Measurements from ENCODE around the gene ALG2. TPM values are rescaled to one million over a fixed set of nuclear protein-coding genes. Genes with fewer than 3 reads are reported as not detected.

The ALG2 gene
- total and polyA plus RNA-seq, 11 donors: 8.7 to 21.6 (median 14.8) TPM

- Histone ChIP-seq H3K27ac (no peak overlapping the region), H3K36me3 (no peaks in the 10 kb centered on the region), H3K27me3 (no peaks in the 10 kb centered on the region), H3K9me3 (no peaks in the 10 kb centered on the region), H3K4me3 (no peak overlapping the region), H3K4me1 (peaks cover 0 to 26% (median 3%) of the 10 kb centered on the region in 12 donors)
- DNase-seq (no peak), ATAC-seq (no peak)
- no peak for TF ChIP-seq POLR2A (IDR thresholded peaks at IDR 0.05)
- TF ChIP-seq, protein P1, sequence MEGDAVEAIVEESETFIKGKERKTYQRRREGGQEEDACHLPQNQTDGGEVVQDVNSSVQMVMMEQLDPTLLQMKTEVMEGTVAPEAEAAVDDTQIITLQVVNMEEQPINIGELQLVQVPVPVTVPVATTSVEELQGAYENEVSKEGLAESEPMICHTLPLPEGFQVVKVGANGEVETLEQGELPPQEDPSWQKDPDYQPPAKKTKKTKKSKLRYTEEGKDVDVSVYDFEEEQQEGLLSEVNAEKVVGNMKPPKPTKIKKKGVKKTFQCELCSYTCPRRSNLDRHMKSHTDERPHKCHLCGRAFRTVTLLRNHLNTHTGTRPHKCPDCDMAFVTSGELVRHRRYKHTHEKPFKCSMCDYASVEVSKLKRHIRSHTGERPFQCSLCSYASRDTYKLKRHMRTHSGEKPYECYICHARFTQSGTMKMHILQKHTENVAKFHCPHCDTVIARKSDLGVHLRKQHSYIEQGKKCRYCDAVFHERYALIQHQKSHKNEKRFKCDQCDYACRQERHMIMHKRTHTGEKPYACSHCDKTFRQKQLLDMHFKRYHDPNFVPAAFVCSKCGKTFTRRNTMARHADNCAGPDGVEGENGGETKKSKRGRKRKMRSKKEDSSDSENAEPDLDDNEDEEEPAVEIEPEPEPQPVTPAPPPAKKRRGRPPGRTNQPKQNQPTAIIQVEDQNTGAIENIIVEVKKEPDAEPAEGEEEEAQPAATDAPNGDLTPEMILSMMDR (IDR thresholded peaks at IDR 0.05): no peak
- 80 to 87% (median 83%) methylated on average over 15 of the region's 15 CpGs for WGBS, 4 donors
- intact Hi-C loops (cut with DNase I): loop anchor here in 1 of 10 donors (10.0 kb wide), 1 partner anchor 761 kb away; no protein-coding TSS in a partner anchor
These were observed 32.2 kb upstream of the ALG2 start for GRCh38 chr9:99253772-99254431.

DNA sequence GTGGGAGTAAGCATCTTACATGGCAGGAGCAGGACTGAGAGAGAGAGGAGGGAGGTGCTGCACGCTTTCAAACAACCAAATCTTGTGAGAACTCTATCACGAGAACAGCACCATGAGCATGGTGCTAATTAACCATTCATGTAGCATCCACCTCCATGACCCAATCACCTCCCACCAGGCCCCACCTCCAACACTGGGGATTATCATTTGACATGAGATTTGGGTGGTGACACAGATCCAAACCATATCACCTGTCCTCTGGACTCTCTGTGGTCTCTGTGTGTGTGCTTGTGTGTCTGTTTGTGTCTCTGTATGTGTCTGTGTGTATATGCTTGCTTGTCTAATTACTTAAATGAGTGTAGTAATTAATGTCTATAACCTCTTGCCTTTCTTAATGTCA lies 31.4 kb upstream of the ALG2 start:
- 81 to 94% (median 87%) methylated on average over 2 of the region's 2 CpGs for WGBS, 4 donors
- Histone ChIP-seq H3K4me1 (peaks cover 0 to 19% (median 0%) of the 10 kb centered on the region in 12 donors), H3K27me3 (no peaks in the 10 kb centered on the region), H3K4me3 (no peak overlapping the region), H3K9me3 (no peaks in the 10 kb centered on the region), H3K36me3 (no peaks in the 10 kb centered on the region), H3K27ac (no peak overlapping the region)
- no peak for ATAC-seq
- intact Hi-C loops (cut with DNase I): loop anchor here in 1 of 10 donors (10.0 kb wide), 1 partner anchor 762 kb away; no protein-coding TSS in a partner anchor
- TF ChIP-seq POLR2A (IDR thresholded peaks at IDR 0.05): no peak
- TF ChIP-seq, protein P1 (IDR thresholded peaks at IDR 0.05): no peak
- DNase-seq: no peak

- H3K9me3 ChIP-seq: no peaks in the 10 kb centered on the region
- intact Hi-C loops (cut with DNase I): loop anchor here in 1 of 10 donors (10.0 kb wide), 1 partner anchor 764 kb away; no protein-coding TSS in a partner anchor
- ATAC-seq (no peak), DNase-seq (no peak)
- H3K36me3 ChIP-seq: no peaks in the 10 kb centered on the region
- no peaks in the 10 kb centered on the region for H3K27me3 ChIP-seq
- TF ChIP-seq, protein P1 (IDR thresholded peaks at IDR 0.05): no peak
- TF ChIP-seq POLR2A (IDR thresholded peaks at IDR 0.05): no peak
- WGBS, 4 donors: 89 to 93% (median 92%) methylated on average over 4 of the region's 4 CpGs
- H3K27ac ChIP-seq: no peak overlapping the region
- peaks cover 0 to 11% (median 0%) of the 10 kb centered on the region in 12 donors for H3K4me1 ChIP-seq
- no peak overlapping the region for H3K4me3 ChIP-seq
These were observed 29.4 kb upstream of the ALG2 start for GRCh38 chr9:99251157-99251556.

DNA sequence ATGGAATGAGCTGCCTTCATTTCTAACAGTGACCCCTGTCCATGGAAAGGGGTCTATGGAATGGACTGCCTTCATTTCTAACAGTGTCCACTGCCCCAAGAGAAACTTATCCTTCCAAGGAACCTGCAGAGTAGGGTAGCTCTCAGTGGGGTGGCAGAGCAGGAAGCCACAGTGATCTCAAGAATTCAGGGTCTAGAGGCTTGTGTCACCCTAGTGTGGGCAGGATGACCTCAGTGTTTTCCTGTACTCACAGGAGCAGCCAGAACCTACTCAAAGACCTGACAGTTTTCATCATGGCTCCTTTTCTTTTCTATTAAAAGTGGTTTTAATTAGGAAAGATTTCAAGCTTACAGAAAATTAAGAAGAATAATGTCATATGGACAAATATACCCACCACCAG lies 27.9 kb upstream of the ALG2 start:
- no peak for DNase-seq
- TF ChIP-seq, protein P1 (IDR thresholded peaks at IDR 0.05): no peak
- no peak for TF ChIP-seq POLR2A (IDR thresholded peaks at IDR 0.05)
- no peak overlapping the region for H3K4me3 ChIP-seq
- ATAC-seq: no peak
- intact Hi-C loops (cut with DNase I): loop anchor here in 1 of 10 donors (10.0 kb wide), 2 partner anchors 55 to 765 kb away; no protein-coding TSS in a partner anchor
- H3K9me3 ChIP-seq: no peaks in the 10 kb centered on the region
- H3K27me3 ChIP-seq: no peaks in the 10 kb centered on the region
- no peak overlapping the region for H3K27ac ChIP-seq
- no peaks in the 10 kb centered on the region for H3K4me1 ChIP-seq
- H3K36me3 ChIP-seq: no peaks in the 10 kb centered on the region

Measured in heart left ventricle (tissue), 16 donors.